GM23338 (cell line): ENCODE results near the gene ANKRD6. TPM values are rescaled to one million over a fixed set of nuclear protein-coding genes. Genes with fewer than 3 reads are reported as not detected.

ENCODE experiments used
- ATAC-seq: fragments of 200-7000 bp; cut with Tn5 transposase; 3 replicates; pipeline ENCODE4 v1.9.1; 2020
- DNase-seq: peaks from one replicate; pipeline ENCODE4 v3.0.0-alpha.2; 2015; ENCODE audit warnings: low spot score
- H2AFZ ChIP-seq: fragments of 200-600 bp; sonication (generic); 2 replicates; pipeline ENCODE4 v1.8.0; 2016; ENCODE audit warnings: antibody characterized with exemption, mild to moderate bottlenecking, moderate library complexity
- H3F3A ChIP-seq: fragments of 200-600 bp; sonication (generic); replicated peaks from 2 replicates; pipeline ENCODE4 v1.8.0; 2017; ENCODE audit warnings: antibody characterized with exemption, mixed run types, low read depth
- H3K27ac ChIP-seq: fragments of 200-600 bp; sonication (generic); 2 replicates; pipeline ENCODE4 v1.6.1; 2016; ENCODE audit warnings: low read depth
- H3K27me3 ChIP-seq: fragments of 200-600 bp; sonication (generic); 2 replicates; pipeline ENCODE4 v1.8.0; 2016; ENCODE audit warnings: mild to moderate bottlenecking, mixed run types, moderate library complexity; ENCODE audit not compliant: insufficient read depth
- H3K36me3 ChIP-seq: fragments of 200-600 bp; sonication (generic); 2 replicates; pipeline ENCODE4 v1.8.0; 2016; ENCODE audit warnings: mild to moderate bottlenecking; ENCODE audit not compliant: insufficient read depth
- H3K4me1 ChIP-seq: fragments of 200-600 bp; sonication (generic); 2 replicates; pipeline ENCODE4 v1.8.0; 2016; ENCODE audit warnings: mild to moderate bottlenecking, moderate library complexity; ENCODE audit not compliant: insufficient read depth
- H3K4me2 ChIP-seq: fragments of 200-600 bp; sonication (generic); 2 replicates; pipeline ENCODE4 v1.7.1; 2017; ENCODE audit warnings: mixed run types
- H3K4me3 ChIP-seq: fragments of 200-600 bp; sonication (generic); 2 replicates; pipeline ENCODE4 v1.6.1; 2016; ENCODE audit warnings: mixed run types
- H3K79me2 ChIP-seq: fragments of 200-600 bp; sonication (generic); replicated peaks from 2 replicates; pipeline ENCODE4 v1.8.0; 2017; ENCODE audit warnings: mild to moderate bottlenecking; ENCODE audit not compliant: insufficient read depth
- H3K9me2 ChIP-seq: fragments of 200-600 bp; sonication (generic); 2 replicates; pipeline ENCODE4 v1.8.0; 2017; ENCODE audit not compliant: insufficient read depth
- H4K20me1 ChIP-seq: fragments of 200-600 bp; sonication (generic); replicated peaks from 2 replicates; pipeline ENCODE4 v1.8.0; 2017; ENCODE audit warnings: mild to moderate bottlenecking; ENCODE audit not compliant: insufficient read depth
- H3K27ac Mint-ChIP-seq: 2 replicates; pipeline ENCODE4 v1.8.0; 2020; ENCODE audit warnings: inconsistent platforms, mild to moderate bottlenecking, moderate library complexity, mixed read lengths
- H3K27me3 Mint-ChIP-seq: 3 replicates; pipeline ENCODE4 v1.8.0; 2022; ENCODE audit warnings: low read depth, mild to moderate bottlenecking, moderate library complexity, mixed read lengths, inconsistent platforms; ENCODE audit not compliant: insufficient read depth, poor library complexity
- H3K36me3 Mint-ChIP-seq: 3 replicates; pipeline ENCODE4 v1.8.0; 2021; ENCODE audit warnings: low read depth, mild to moderate bottlenecking, inconsistent platforms, moderate library complexity, mixed read lengths
- H3K4me1 Mint-ChIP-seq: 3 replicates; pipeline ENCODE4 v1.8.0; 2020; ENCODE audit warnings: mild to moderate bottlenecking, inconsistent platforms, mixed read lengths
- H3K4me3 Mint-ChIP-seq: 3 replicates; pipeline ENCODE4 v1.8.0; 2021; ENCODE audit warnings: moderate library complexity, mild to moderate bottlenecking, inconsistent platforms, mixed read lengths
- H3K9me3 Mint-ChIP-seq: 3 replicates; pipeline ENCODE4 v1.8.0; 2020; ENCODE audit warnings: moderate library complexity, mild to moderate bottlenecking, inconsistent platforms, mixed read lengths
- CREB1 ChIP-seq: fragments of 250-450 bp; sonication (Bioruptor Pico); IDR thresholded peaks from 2 replicates; pipeline ENCODE4 v1.5.0; 2020; ENCODE audit warnings: low read depth, mild to moderate bottlenecking, moderate library complexity
- CTCF ChIP-seq, 2 experiments: fragments of 200-600 bp in 1 of 2; sonication (generic) in 1 of 2; conservative IDR thresholded peaks; 2 replicates each; pipeline versions ENCODE4 v1.5.1 to v1.6.1; 2016 to 2017; ENCODE audit warnings: antibody characterized with exemption in 2 of 2, low read depth in 2 of 2, mild to moderate bottlenecking in 2 of 2, moderate library complexity in 1 of 2
- ETS1 ChIP-seq: IDR thresholded peaks from 2 replicates; pipeline ENCODE4 v1.6.1; 2016; ENCODE audit warnings: antibody characterized with exemption
- EZH2 ChIP-seq: fragments of 200-600 bp; sonication (generic); IDR thresholded peaks from one replicate; pipeline ENCODE4 v1.8.0; 2017; ENCODE audit warnings: antibody characterized with exemption, mild to moderate bottlenecking, low read depth; ENCODE audit not compliant: unreplicated experiment
- EZH2phosphoT487 ChIP-seq: fragments of 200-600 bp; sonication (generic); IDR thresholded peaks from one replicate; pipeline ENCODE4 v1.8.1; 2018; ENCODE audit warnings: antibody characterized with exemption; ENCODE audit not compliant: unreplicated experiment
- JUNB ChIP-seq: IDR thresholded peaks from one replicate; pipeline ENCODE4 v1.6.1; 2016; ENCODE audit warnings: antibody characterized with exemption; ENCODE audit not compliant: unreplicated experiment
- NANOG ChIP-seq: IDR thresholded peaks from 2 replicates; pipeline ENCODE4 v1.6.1; 2016; ENCODE audit warnings: antibody characterized with exemption, borderline replicate concordance
- POLR2AphosphoS5 ChIP-seq: IDR thresholded peaks from 2 replicates; pipeline ENCODE4 v1.6.1; 2016; ENCODE audit warnings: antibody characterized with exemption, low read depth
- REST ChIP-seq: IDR thresholded peaks from one replicate; pipeline ENCODE4 v1.6.1; 2018; ENCODE audit warnings: antibody characterized with exemption; ENCODE audit not compliant: unreplicated experiment
- STAT1 ChIP-seq: IDR thresholded peaks from one replicate; pipeline ENCODE4 v1.6.1; 2016; ENCODE audit warnings: antibody characterized with exemption; ENCODE audit not compliant: unreplicated experiment
- ZNF114 ChIP-seq: fragments of 250-450 bp; sonication (Bioruptor Pico); IDR thresholded peaks from 2 replicates; pipeline ENCODE4 v1.5.0; 2020; ENCODE audit warnings: mild to moderate bottlenecking, moderate library complexity
- ZNF331 ChIP-seq: fragments of 250-450 bp; sonication (Bioruptor Pico); IDR thresholded peaks from 2 replicates; pipeline ENCODE4 v1.5.0; 2020; ENCODE audit warnings: low read depth, mild to moderate bottlenecking, moderate library complexity
- ZNF462 ChIP-seq: fragments of 250-450 bp; sonication (Bioruptor Pico); IDR thresholded peaks from 2 replicates; pipeline ENCODE4 v1.5.0; 2020; ENCODE audit warnings: mild to moderate bottlenecking, moderate library complexity
- polyA plus RNA-seq: library from polyadenylated mRNA; unstranded; fragments of >200 nt; fragmentation: Nextera tagmentation; extraction: Ambion mirVana; gene quantifications from 2 replicates; pipeline ENCODE4 v1.2.1, GENCODE V29; 2016
- total RNA-seq: library from RNA; depleted of rRNA; stranded (reverse); fragments of >200 nt; shearing (Covaris generic); gene quantifications from 2 replicates; pipeline ENCODE4 v1.2.3, GENCODE V29; 2014

The ANKRD6 gene
- total and polyA plus RNA-seq, 2 experiments from 2014 or later: 3.2 to 9.2 TPM

GRCh38 chr6:89613790-89614189 lies 180.8 kb downstream of the ANKRD6 start:
- no peak for ATAC-seq

More at GRCh38 chr6:89613790-89614189, 180.8 kb downstream of the ANKRD6 start:
- TF ChIP-seq CREB1 (CRISPR knock-in tag) (no peak), CTCF (conservative IDR thresholded peaks at IDR 0.05; ENCODE audit: low read depth in 2 of 2) (no peak), STAT1 (no peak), EZH2phosphoT487 (no peak), ZNF331 (CRISPR knock-in tag) (no peak), JUNB (no peak), ETS1 (no peak), NANOG (no peak), ZNF462 (CRISPR knock-in tag) (no peak), REST (no peak), ZNF114 (CRISPR knock-in tag) (no peak), EZH2 (no peak), POLR2AphosphoS5 (no peak)
- H3K27ac Mint-ChIP-seq: no peak overlapping the region
- no peaks in the 10 kb centered on the region for H3K4me1 ChIP-seq
- no peaks in the 10 kb centered on the region for H3K36me3 ChIP-seq
- no peaks in the 10 kb centered on the region for H4K20me1 ChIP-seq
- H3K27ac ChIP-seq: no peak overlapping the region
- DNase-seq: no peak
- H3K27me3 Mint-ChIP-seq: peaks cover 4% of the 10 kb centered on the region
- H3K4me1 Mint-ChIP-seq: peaks cover 7% of the 10 kb centered on the region; the same call in 2 of the 3 replicates
- H3K79me2 ChIP-seq: no peaks in the 10 kb centered on the region
- no peaks in the 10 kb centered on the region for H3K9me2 ChIP-seq
- no peaks in the 10 kb centered on the region for H3F3A ChIP-seq
- H2AFZ ChIP-seq: no peak overlapping the region
- H3K36me3 Mint-ChIP-seq: no peaks in the 10 kb centered on the region
- no peak overlapping the region for H3K4me2 ChIP-seq
- H3K9me3 Mint-ChIP-seq: no peaks in the 10 kb centered on the region
- no peak overlapping the region for H3K4me3 Mint-ChIP-seq
- no peak overlapping the region for H3K4me3 ChIP-seq
- H3K27me3 ChIP-seq: no peaks in the 10 kb centered on the region
